ENCODE results near the gene DCPS.
"Not testable (repeated sequence)": the region's sequence is repeated elsewhere in the genome, so short reads cannot be mapped to it uniquely, and the experiment has no call there.

DCPS gene

GRCh38 chr11:126362879-126363655 lies 59.2 kb downstream of the DCPS start:
- no peak for DNase-seq

GRCh38 chr11:126363706-126364248 lies 59.9 kb downstream of the DCPS start:
- no peak for DNase-seq

DNA sequence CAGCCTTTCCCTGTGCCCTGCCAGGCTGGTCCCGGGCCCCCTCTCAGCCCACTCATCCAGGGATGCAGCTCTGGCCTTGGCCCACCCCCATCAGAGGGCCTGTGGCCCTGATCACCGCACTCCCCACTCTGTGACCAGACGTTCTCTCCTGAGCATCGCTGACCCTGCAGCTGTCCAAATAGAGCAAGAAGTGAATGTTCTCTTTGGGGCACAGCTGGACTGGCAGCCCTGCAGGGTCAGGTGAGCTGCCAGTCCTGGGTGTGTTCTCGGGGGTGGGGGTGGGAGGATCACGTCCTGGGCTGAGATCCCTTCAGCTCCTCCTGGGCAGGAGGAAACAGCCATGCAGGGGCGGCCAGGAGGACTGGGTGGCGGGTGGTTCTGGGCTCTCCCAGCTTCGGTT lies 60.9 kb downstream of the DCPS start:
- DNase-seq = not testable (repeated sequence)

GRCh38 chr11:126365508-126365907 lies 61.6 kb downstream of the DCPS start:
- not testable (repeated sequence) for DNase-seq

DNA sequence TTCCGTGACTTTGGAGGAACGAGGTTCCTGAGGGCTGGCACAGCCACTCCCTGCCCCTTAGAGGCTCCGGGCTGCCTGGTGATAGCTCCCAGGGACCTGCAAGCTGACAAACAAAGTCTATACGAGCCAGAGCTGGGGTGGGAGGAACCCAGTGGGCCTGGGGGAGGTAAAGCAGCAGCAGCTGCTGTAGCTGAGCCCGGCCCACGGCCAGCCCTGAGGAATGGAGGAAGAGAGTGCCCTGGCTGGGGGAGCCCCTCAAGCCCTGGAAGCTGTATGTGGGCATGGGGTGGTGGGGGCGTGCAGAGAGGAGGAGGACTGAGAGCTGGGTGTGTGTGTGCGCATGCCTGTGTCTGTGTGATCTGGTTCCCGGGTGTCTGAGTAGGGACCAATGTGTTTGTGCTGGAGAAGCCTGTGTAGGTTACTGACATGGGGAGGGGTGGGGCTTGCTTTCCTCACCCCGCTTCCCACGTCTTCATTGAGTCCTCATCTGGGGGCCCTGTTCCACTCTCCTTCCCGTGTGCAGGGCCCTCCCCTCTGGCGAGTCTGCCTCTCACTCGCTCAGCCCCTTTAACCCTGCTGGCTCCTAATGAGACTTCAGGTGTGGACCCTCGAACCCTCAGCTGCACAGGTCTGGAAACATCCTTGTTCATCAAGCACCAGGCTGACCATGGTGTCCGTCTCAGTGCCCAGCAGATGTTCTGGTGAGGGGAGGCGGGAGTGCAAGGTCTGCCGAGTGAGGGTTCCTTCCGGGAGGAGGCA lies 62.4 kb downstream of the DCPS start:
- DNase-seq = no peak

GRCh38 chr11:126366823-126367654 lies 63.2 kb downstream of the DCPS start:
- not testable (repeated sequence) for DNase-seq

DNA sequence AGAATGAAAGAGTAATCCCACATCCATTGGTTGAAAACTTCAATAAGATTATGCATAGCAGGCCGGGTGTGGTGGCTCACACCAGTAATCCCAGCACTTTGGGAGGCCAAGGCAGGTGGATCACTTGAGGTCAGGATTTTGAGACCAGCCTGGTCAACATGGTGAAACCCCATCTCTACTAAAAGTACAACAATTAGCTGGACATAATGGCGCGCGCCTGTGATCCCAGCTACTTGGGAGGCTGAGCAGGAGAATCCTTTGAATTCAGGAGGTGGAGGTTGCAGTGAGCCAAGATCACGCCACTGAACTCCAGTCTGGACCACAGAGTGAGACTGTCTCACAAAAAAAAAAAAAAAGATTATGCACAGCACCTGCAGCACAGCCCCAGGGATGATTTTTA lies 63.9 kb downstream of the DCPS start:
- not testable (repeated sequence) for DNase-seq

DNA sequence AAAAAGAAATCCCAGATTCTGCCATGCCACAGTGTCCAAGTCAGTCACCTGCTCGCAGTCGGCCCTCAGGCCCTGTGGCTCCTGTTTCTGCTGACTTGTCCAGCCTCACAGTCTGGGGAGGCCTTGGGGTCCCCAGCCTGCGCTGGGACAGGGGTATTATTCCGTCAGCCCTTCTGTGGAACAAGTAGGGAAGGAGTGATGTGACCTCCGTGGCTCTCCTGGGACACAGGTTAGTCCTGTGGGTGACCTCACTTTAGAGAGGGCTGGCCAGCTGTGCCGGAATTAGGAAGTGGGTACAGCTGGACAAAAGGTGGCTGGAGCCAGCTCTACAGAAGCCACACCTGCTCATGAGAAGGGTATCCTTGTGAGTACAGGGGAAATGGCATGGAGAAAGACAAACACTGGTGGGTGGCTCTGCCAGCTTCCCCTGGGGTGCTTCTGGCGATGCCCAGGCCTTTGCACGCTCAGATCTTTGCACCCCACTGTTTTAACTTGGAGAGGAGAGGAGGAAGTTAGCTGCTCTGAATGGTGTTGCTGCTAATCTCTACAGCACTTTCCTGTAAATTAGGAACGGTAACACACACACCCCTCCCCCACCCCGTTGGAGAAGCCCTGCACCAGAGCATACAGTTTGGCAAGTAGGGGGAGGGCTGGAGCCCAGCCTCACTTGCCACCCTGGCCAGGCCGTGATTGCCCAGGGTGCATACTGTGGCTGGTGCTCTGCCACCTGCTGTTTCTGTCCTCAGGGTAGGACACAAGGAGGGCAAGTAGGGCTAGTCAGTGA lies 64.7 kb downstream of the DCPS start:
- not testable (repeated sequence) for DNase-seq

GRCh38 chr11:126370016-126370415 lies 66.2 kb downstream of the DCPS start:
- DNase-seq = no peak

- no peak for DNase-seq
Observed at GRCh38 chr11:126371595-126371994, 67.7 kb downstream of the DCPS start.

DNA sequence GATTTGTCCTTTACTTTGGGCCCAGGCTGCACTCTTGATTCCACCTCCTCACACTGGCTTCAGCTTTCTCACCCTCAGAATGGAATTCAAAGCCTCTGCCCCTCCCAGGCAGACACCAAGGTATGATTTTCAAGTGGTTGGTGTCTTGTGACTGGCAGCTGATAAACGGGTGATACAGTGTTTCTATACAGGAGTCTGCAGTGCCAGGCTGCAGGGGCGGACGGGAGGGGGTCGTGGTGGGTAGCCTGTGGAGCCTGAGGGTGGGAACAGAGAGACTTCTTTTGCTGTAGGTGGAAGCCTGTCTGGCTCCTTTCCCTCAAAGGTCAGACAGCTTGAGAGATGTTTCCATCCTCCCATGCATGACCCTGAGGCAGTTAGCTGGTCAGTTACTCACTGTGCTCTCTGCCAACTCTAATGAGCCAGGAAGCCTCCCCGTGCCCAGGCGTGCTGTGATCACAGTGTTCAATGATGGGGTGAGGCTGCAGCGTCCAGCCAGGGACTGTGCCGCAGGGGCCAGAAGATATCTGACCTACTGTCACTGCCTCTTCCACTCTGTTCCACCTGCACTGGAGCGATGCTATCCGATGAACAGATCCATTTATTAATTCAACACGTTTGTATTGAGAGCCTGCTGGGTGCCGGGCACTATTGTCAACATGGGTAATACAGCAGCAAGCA lies 69.7 kb downstream of the DCPS start:
- not testable (repeated sequence) for DNase-seq

- DNase-seq = not testable (repeated sequence)
Observed at GRCh38 chr11:126374562-126375300, 70.9 kb downstream of the DCPS start.

- no peak for DNase-seq
Observed at GRCh38 chr11:126375726-126376125, 71.9 kb downstream of the DCPS start.

GRCh38 chr11:126378763-126379162 lies 74.9 kb downstream of the DCPS start:
- no peak for DNase-seq

DNA sequence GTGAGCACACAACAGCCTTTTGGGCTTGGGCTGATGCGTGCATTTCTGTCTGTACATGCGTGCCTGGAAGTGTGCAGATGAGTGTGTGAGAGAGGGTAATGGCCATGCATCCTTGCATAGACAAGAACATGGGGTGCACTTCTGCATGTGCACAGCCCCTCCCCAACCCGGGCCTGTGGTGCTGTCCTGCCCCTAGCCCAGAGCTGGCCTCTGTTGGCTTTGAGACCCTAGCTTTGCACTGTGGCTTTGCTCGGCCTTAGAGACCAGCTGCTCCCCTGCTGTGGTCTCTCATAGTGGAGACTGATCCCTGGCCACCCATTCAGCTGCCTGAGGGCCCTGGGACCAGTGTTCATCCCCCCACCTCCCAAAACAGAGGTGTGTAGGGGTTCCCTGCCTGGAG lies 77.0 kb downstream of the DCPS start:
- DNase-seq = no peak

DNA sequence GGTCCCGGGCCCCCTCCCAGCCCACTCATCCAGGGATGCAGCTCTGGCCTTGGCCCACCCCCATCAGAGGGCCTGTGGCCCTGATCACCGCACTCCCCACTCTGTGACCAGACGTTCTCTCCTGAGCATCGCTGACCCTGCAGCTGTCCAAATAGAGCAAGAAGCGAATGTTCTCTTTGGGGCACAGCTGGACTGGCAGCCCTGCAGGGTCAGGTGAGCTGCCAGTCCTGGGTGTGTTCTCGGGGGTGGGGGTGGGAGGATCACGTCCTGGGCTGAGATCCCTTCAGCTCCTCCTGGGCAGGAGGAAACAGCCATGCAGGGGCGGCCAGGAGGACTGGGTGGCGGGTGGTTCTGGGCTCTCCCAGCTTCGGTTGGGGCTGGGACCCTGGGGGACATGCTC lies 78.1 kb downstream of the DCPS start:
- not testable (repeated sequence) for DNase-seq

DNA sequence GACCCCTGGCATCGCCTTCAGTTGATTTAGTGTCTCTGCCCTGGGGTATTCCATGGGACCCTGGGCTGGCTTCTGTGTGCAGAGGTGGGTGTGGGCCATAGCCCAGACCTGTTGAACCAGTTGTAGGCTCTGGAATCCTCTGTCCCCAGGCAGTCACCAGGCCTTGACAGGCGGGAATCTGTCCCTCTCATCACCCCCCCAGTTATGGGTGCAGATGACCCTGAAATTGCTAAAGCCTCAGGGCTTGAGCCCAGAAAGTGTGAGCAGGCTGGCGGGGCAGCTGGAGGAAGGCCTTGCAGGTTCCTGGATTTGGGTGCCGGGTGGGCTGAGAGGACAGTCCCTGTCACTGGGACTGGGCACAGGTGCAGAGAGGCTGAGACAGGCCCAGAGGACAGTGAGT lies 78.8 kb downstream of the DCPS start:
- DNase-seq = not testable (repeated sequence)

- DNase-seq = no peak
Observed at GRCh38 chr11:126383339-126384335, 79.8 kb downstream of the DCPS start.

- DNase-seq = no peak
Observed at GRCh38 chr11:126384449-126385070, 80.7 kb downstream of the DCPS start.

Measured in T1000 (cell line).